Liver (tissue), 9 donors: ENCODE results near the gene RPTOR. TPM values are rescaled to one million over a fixed set of nuclear protein-coding genes. Genes with fewer than 3 reads are reported as not detected.

Source experiments
- DNase-seq: peaks from one replicate; pipeline ENCODE4 v3.0.0-alpha.2; 2017; ENCODE audit warnings: low spot score
- H3K27ac ChIP-seq, 2 donors: one replicate each; pipeline ENCODE4 v1.7.0; 2013; ENCODE audit warnings: inconsistent platforms in 2 of 2, low read length in 2 of 2, control low read depth in 1 of 2, low read depth in 1 of 2, mild to moderate bottlenecking in 1 of 2
- H3K27me3 ChIP-seq, 4 donors: one replicate each; pipeline versions ENCODE4 v1.6.1 to v1.7.0; 2013; ENCODE audit warnings: low read length in 3 of 4, inconsistent platforms in 1 of 4, mild to moderate bottlenecking in 1 of 4, moderate library complexity in 1 of 4; ENCODE audit not compliant: control insufficient read depth in 4 of 4, insufficient read depth in 4 of 4
- H3K36me3 ChIP-seq, 4 donors: one replicate each; pipeline versions ENCODE4 v1.6.1 to v1.7.0; 2013; ENCODE audit warnings: low read length in 3 of 4, mild to moderate bottlenecking in 3 of 4, low read depth in 1 of 4, moderate library complexity in 1 of 4; ENCODE audit not compliant: control insufficient read depth in 4 of 4, insufficient read depth in 3 of 4
- H3K4me1 ChIP-seq, 4 donors: one replicate each; pipeline versions ENCODE4 v1.6.1 to v1.7.0; 2013; ENCODE audit warnings: low read length in 3 of 4, mild to moderate bottlenecking in 3 of 4, moderate library complexity in 1 of 4; ENCODE audit not compliant: control insufficient read depth in 4 of 4, insufficient read depth in 4 of 4
- H3K4me3 ChIP-seq, 3 donors: one replicate each; pipeline versions ENCODE4 v1.6.1 to v1.7.0; 2013; ENCODE audit warnings: low read length in 3 of 3, control low read depth in 1 of 3, low read depth in 1 of 3, mild to moderate bottlenecking in 1 of 3
- H3K9ac ChIP-seq, 2 donors: one replicate each; pipeline ENCODE4 v1.7.0; 2013; ENCODE audit warnings: low read length in 2 of 2, mild to moderate bottlenecking in 2 of 2, moderate library complexity in 2 of 2, control low read depth in 1 of 2, low read depth in 1 of 2
- H3K9me3 ChIP-seq, 4 donors: one replicate each; pipeline versions ENCODE4 v1.6.1 to v1.7.0; 2013; ENCODE audit warnings: low read length in 3 of 4; ENCODE audit not compliant: control insufficient read depth in 4 of 4
- CTCF ChIP-seq: fragments of 150-350 bp; IDR thresholded peaks from 2 replicates; pipeline ENCODE4 v1.5.1; 2017; ENCODE audit warnings: improper control_type of control experiment, low read depth, low read length; ENCODE audit not compliant: missing input control
- EGR1 ChIP-seq, 2 donors: IDR thresholded peaks; 2 replicates each; pipeline ENCODE4 v1.6.1; 2016 to 2018; ENCODE audit warnings: antibody characterized with exemption in 2 of 2, low read depth in 2 of 2
- FOXA1 ChIP-seq: IDR thresholded peaks from 2 replicates; pipeline ENCODE4 v1.6.1; 2016; ENCODE audit warnings: antibody characterized with exemption
- FOXA2 ChIP-seq: IDR thresholded peaks from 2 replicates; pipeline ENCODE4 v1.6.1; 2016; ENCODE audit warnings: antibody characterized with exemption
- GABPA ChIP-seq, 2 donors: IDR thresholded peaks in 1 of 2; conservative IDR thresholded peaks in 1 of 2; 2 replicates each; pipeline ENCODE4 v1.6.1; 2016; ENCODE audit warnings: antibody characterized with exemption in 2 of 2, mild to moderate bottlenecking in 1 of 2, moderate library complexity in 1 of 2
- HNF4A ChIP-seq, 2 donors: conservative IDR thresholded peaks; 2 replicates each; pipeline ENCODE4 v1.6.1; 2016; ENCODE audit warnings: antibody characterized with exemption in 2 of 2, mild to moderate bottlenecking in 2 of 2
- NR2F2 ChIP-seq: IDR thresholded peaks from 2 replicates; pipeline ENCODE4 v1.6.1; 2016; ENCODE audit warnings: antibody characterized with exemption
- REST ChIP-seq: IDR thresholded peaks from 2 replicates; pipeline ENCODE4 v1.6.1; 2016; ENCODE audit warnings: antibody characterized with exemption, mild to moderate bottlenecking
- TAF1 ChIP-seq: conservative IDR thresholded peaks from 2 replicates; pipeline ENCODE4 v1.6.1; 2016; ENCODE audit warnings: antibody characterized with exemption, mild to moderate bottlenecking
- YY1 ChIP-seq: IDR thresholded peaks from 2 replicates; pipeline ENCODE4 v1.6.1; 2016; ENCODE audit warnings: antibody characterized with exemption, mild to moderate bottlenecking
- ZBTB33 ChIP-seq: IDR thresholded peaks from 2 replicates; pipeline ENCODE4 v1.6.1; 2016; ENCODE audit warnings: antibody characterized with exemption
- WGBS: extraction: QIAGEN DNeasy Blood & Tissue Kit; methylation state at CpG from one replicate; pipeline ENCODE4 v1.1.7; 2013; 5-methylcytosine and 5-hydroxymethylcytosine counted together
- polyA plus RNA-seq, 2 donors: library from polyadenylated mRNA; stranded (reverse) in 1 of 2; unstranded in 1 of 2; fragments of 200-250 nt in 1 of 2; fragments of >200 nt in 1 of 2; fragmentation: Nextera tagmentation in 1 of 2; extraction: Ambion mirVana in 1 of 2; gene quantifications; one replicate each; pipeline versions ENCODE4 v1.2.1 to v1.2.3, GENCODE V29; 2013 to 2015
- total RNA-seq, 2 donors: library from RNA; depleted of rRNA; stranded (reverse); fragments of >200 nt; gene quantifications; one replicate each; pipeline ENCODE4 v1.2.3, GENCODE V29; 2014
- donor health status: healthy.
- donor health status: healthy.
- donor health status: healthy.
- donor health status: healthy.
- donor health status: healthy.

Gene RPTOR
- total and polyA plus RNA-seq, 4 donors = 4.8 to 25.4 (median 11.6) TPM

- peaks cover 3 to 10% (median 6%) of the 10 kb centered on the region in 4 donors for H3K4me1 ChIP-seq
- no peak overlapping the region for H3K9ac ChIP-seq
- no peaks in the 10 kb centered on the region for H3K9me3 ChIP-seq
- no peak overlapping the region for H3K4me3 ChIP-seq
- TF ChIP-seq HNF4A (conservative IDR thresholded peaks at IDR 0.05) (no peak), ZBTB33 (no peak), CTCF (no peak), EGR1 (IDR thresholded peaks at IDR 0.05; ENCODE audit: low read depth in 2 of 2) (no peak), FOXA1 (no peak), NR2F2 (no peak), GABPA (IDR thresholded peaks at IDR 0.05 in 1 of 2, conservative IDR thresholded peaks at IDR 0.05 in 1 of 2) (no peak), YY1 (no peak)
- DNase-seq = no peak
- WGBS = 93% methylated on average over 12 of the region's 12 CpGs
- no peak overlapping the region for H3K27ac ChIP-seq
- no peaks in the 10 kb centered on the region for H3K27me3 ChIP-seq
- H3K36me3 ChIP-seq = no peaks in the 10 kb centered on the region
These were observed 52.3 kb downstream of the RPTOR start for GRCh38 chr17:80596760-80597608.

GRCh38 chr17:80598813-80599545 is 54.3 kb downstream of the RPTOR start:
- peaks cover 3 to 10% (median 6%) of the 10 kb centered on the region in 4 donors for H3K4me1 ChIP-seq
- WGBS = 93% methylated on average over 9 of the region's 9 CpGs
- TF ChIP-seq FOXA2 (no peak), FOXA1 (no peak), REST (no peak), TAF1 (no peak), HNF4A (conservative IDR thresholded peaks at IDR 0.05) (no peak), ZBTB33 (no peak)
- H3K9me3 ChIP-seq = no peaks in the 10 kb centered on the region
- no peak overlapping the region for H3K27ac ChIP-seq
- DNase-seq = no peak
- H3K27me3 ChIP-seq = no peaks in the 10 kb centered on the region
- H3K9ac ChIP-seq = no peak overlapping the region
- H3K4me3 ChIP-seq = no peak overlapping the region
- H3K36me3 ChIP-seq = no peaks in the 10 kb centered on the region
